SK-MEL-5 (cell line): Measurements from ENCODE around the gene MYO1D. TPM values are rescaled to one million over a fixed set of nuclear protein-coding genes. Genes with fewer than 3 reads are reported as not detected.
"Not testable (repeated sequence)": the region's sequence is repeated elsewhere in the genome, so short reads cannot be mapped to it uniquely, and the experiment has no call there.

Source experiments
- DNase-seq: peaks from one replicate; pipeline ENCODE4 v3.0.0-alpha.2; 2016; ENCODE audit warnings: low read depth, low spot score
- in situ Hi-C: cut with HindIII; loops from 2 replicates; pipeline ENCODE4 v1.10.0; 2016; ENCODE audit warnings: low sequenced_read_pairs, high pct_unique_total_duplicates, low pct_unique_long_range_greater_than_20kb
- total RNA-seq: library from RNA; depleted of rRNA; stranded (reverse); fragments of >200 nt; shearing (Covaris generic); gene quantifications from 2 replicates; pipeline ENCODE4 v1.2.3, GENCODE V29; 2014

MYO1D gene
- total RNA-seq, 1 experiment from 2014 or later = 44.5 TPM

GRCh38 chr17:32733401-32733800 is 143.5 kb downstream of the MYO1D start:
- in situ Hi-C loops = no loop called here
- DNase-seq = no peak

GRCh38 chr17:32732900-32733299 is 144.0 kb downstream of the MYO1D start:
- in situ Hi-C loops = no loop called here
- DNase-seq = no peak

GRCh38 chr17:32732296-32732642 is 144.7 kb downstream of the MYO1D start:
- DNase-seq = no peak
- in situ Hi-C loops = no loop called here

GRCh38 chr17:32731556-32732295 is 145.2 kb downstream of the MYO1D start:
- DNase-seq = no peak
- in situ Hi-C loops = no loop called here

GRCh38 chr17:32727681-32728080 is 149.2 kb downstream of the MYO1D start:
- in situ Hi-C loops = no loop called here
- DNase-seq = no peak

GRCh38 chr17:32725697-32726096 is 151.2 kb downstream of the MYO1D start:
- in situ Hi-C loops = no loop called here
- DNase-seq = no peak

GRCh38 chr17:32723310-32723955 is 153.5 kb downstream of the MYO1D start:
- in situ Hi-C loops = no loop called here
- DNase-seq = no peak

- no peak for DNase-seq
- in situ Hi-C loops = no loop called here
These were observed 154.2 kb downstream of the MYO1D start for GRCh38 chr17:32722733-32723132.

- no peak for DNase-seq
- in situ Hi-C loops = no loop called here
These were observed 156.3 kb downstream of the MYO1D start for GRCh38 chr17:32720671-32721070.

- no peak for DNase-seq
- in situ Hi-C loops = no loop called here
These were observed 157.2 kb downstream of the MYO1D start for GRCh38 chr17:32719689-32720088.

GRCh38 chr17:32714922-32715321 is 162.0 kb downstream of the MYO1D start:
- in situ Hi-C loops, DNase-seq: not testable (repeated sequence)

- in situ Hi-C loops, DNase-seq: not testable (repeated sequence)
These were observed 162.7 kb downstream of the MYO1D start for GRCh38 chr17:32714206-32714605.

- in situ Hi-C loops = no loop called here
These were observed 163.8 kb downstream of the MYO1D start for GRCh38 chr17:32713081-32713480.

GRCh38 chr17:32709562-32709961 is 167.4 kb downstream of the MYO1D start:
- in situ Hi-C loops = no loop called here
- no peak for DNase-seq

More at GRCh38 chr17:32713081-32713480, 163.8 kb downstream of the MYO1D start:
- no peak for DNase-seq

- no peak for DNase-seq
- in situ Hi-C loops = no loop called here
These were observed 175.1 kb downstream of the MYO1D start for GRCh38 chr17:32701871-32702270.

- in situ Hi-C loops = no loop called here
These were observed 177.7 kb downstream of the MYO1D start for GRCh38 chr17:32699247-32699646.

GRCh38 chr17:32697728-32698625 is 178.9 kb downstream of the MYO1D start:
- in situ Hi-C loops = no loop called here
- no peak for DNase-seq

More at GRCh38 chr17:32699247-32699646, 177.7 kb downstream of the MYO1D start:
- DNase-seq = no peak

GRCh38 chr17:32696426-32696825 is 180.5 kb downstream of the MYO1D start:
- DNase-seq = no peak
- in situ Hi-C loops = no loop called here
